Activated B cell treated with CpG ODN at 0.5 μM for 24 hours (primary cell): ENCODE measurements around the gene TGFB2. TPM values are rescaled to one million over a fixed set of nuclear protein-coding genes. Genes with fewer than 3 reads are reported as not detected.

Experiments
- ATAC-seq: fragments of 200-7000 bp; cut with Tn5 transposase; one replicate; pipeline ENCODE4 v1.10.0; 2021; ENCODE audit warnings: low read depth, mild to moderate bottlenecking, moderate library complexity
- CTCF ChIA-PET: fragments of 350-600 bp; sonication (Branson Sonifier 250); formaldehyde crosslinking; loops from one replicate; lab custom pipeline; 2021; ENCODE audit warnings: antibody characterized with exemption; lab: Charles Lee
- POLR2A ChIA-PET: fragments of 350-600 bp; sonication (Branson Sonifier 250); formaldehyde crosslinking; loops from one replicate; lab custom pipeline; 2021; ENCODE audit warnings: antibody characterized with exemption; lab: Charles Lee
- DNase-seq: peaks from one replicate; pipeline ENCODE4 v3.0.0; 2022
- H3K27ac Mint-ChIP-seq: one replicate; pipeline ENCODE4 v1.8.0; 2020; ENCODE audit warnings: mixed read lengths
- H3K27me3 Mint-ChIP-seq: one replicate; pipeline ENCODE4 v1.8.0; 2021; ENCODE audit warnings: mixed read lengths
- H3K36me3 Mint-ChIP-seq: one replicate; pipeline ENCODE4 v1.8.0; 2021; ENCODE audit warnings: low read depth, mixed read lengths
- H3K4me1 Mint-ChIP-seq: one replicate; pipeline ENCODE4 v1.8.0; 2021; ENCODE audit warnings: mixed read lengths
- H3K4me3 Mint-ChIP-seq: one replicate; pipeline ENCODE4 v1.8.0; 2020; ENCODE audit warnings: mild to moderate bottlenecking, mixed read lengths
- H3K9me3 Mint-ChIP-seq: one replicate; pipeline ENCODE4 v1.8.0; 2020; ENCODE audit warnings: mixed read lengths
- CTCF ChIP-seq: fragments of 200-600 bp; IDR thresholded peaks from one replicate; pipeline ENCODE4 v1.8.0; 2022; ENCODE audit warnings: antibody characterized with exemption, mild to moderate bottlenecking
- intact Hi-C: fragments of 100-400 bp; cut with micrococcal nuclease; formaldehyde crosslinking; loops from one replicate; pipeline ENCODE4 v1.15.1; 2024
- total RNA-seq: library from RNA; stranded (reverse); gene quantifications from 2 replicates; pipeline ENCODE4 v1.2.3, GENCODE V29; 2022

TGFB2 gene
- total RNA-seq, 1 donor from 2014 or later = 1.6 TPM

- H3K36me3 Mint-ChIP-seq = peaks cover 10% of the 10 kb centered on the region
- no peak overlapping the region for H3K27ac Mint-ChIP-seq
- DNase-seq = no peak
- H3K4me1 Mint-ChIP-seq = no peaks in the 10 kb centered on the region
- no peaks in the 10 kb centered on the region for H3K9me3 Mint-ChIP-seq
- TF ChIP-seq CTCF = no peak
- ChIA-PET POLR2A (no interaction called here), CTCF (no interaction called here)
- no peak overlapping the region for H3K4me3 Mint-ChIP-seq
- no peak for ATAC-seq
- intact Hi-C loops = no loop called here
- no peaks in the 10 kb centered on the region for H3K27me3 Mint-ChIP-seq
These were observed 86.3 kb downstream of the TGFB2 start for GRCh38 chr1:218431476-218431875.

DNA sequence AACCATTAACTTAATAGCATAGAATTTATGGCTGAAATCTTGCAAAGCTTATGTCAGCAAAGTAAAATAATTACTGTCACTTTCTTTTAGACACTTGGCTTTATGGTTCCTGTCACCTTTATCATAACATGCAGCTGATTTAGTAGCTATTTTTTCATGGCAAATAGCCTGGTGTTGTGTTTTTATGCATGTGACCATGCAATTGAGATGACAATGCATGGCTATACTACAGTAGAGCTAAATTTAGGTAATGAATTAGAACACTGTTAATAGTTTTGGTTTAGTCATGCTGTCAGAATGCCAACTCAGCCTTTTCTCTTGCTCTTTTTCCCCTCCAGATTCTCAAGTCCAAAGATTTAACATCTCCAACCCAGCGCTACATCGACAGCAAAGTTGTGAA is 88.6 kb downstream of the TGFB2 start:
- ChIA-PET POLR2A (no interaction called here), CTCF (no interaction called here)
- peaks cover 16% of the 10 kb centered on the region for H3K36me3 Mint-ChIP-seq
- no peaks in the 10 kb centered on the region for H3K27me3 Mint-ChIP-seq
- H3K27ac Mint-ChIP-seq = no peak overlapping the region
- TF ChIP-seq CTCF = no peak
- H3K4me3 Mint-ChIP-seq = no peak overlapping the region
- ATAC-seq (no peak), DNase-seq (no peak)
- no peaks in the 10 kb centered on the region for H3K4me1 Mint-ChIP-seq
- intact Hi-C loops = no loop called here
- H3K9me3 Mint-ChIP-seq = no peaks in the 10 kb centered on the region

GRCh38 chr1:218435528-218435927 is 90.4 kb downstream of the TGFB2 start:
- ATAC-seq (no peak), DNase-seq (no peak)
- TF ChIP-seq CTCF = no peak
- Mint-ChIP-seq H3K4me3 (no peak overlapping the region), H3K27me3 (no peaks in the 10 kb centered on the region), H3K27ac (no peak overlapping the region), H3K4me1 (no peaks in the 10 kb centered on the region), H3K9me3 (no peaks in the 10 kb centered on the region), H3K36me3 (peaks cover 16% of the 10 kb centered on the region)
- intact Hi-C loops = no loop called here
- ChIA-PET POLR2A (no interaction called here), CTCF (no interaction called here)

- intact Hi-C loops = no loop called here
- H3K4me3 Mint-ChIP-seq = no peak overlapping the region
- no peak overlapping the region for H3K27ac Mint-ChIP-seq
- H3K36me3 Mint-ChIP-seq = peaks cover 16% of the 10 kb centered on the region
- ChIA-PET POLR2A (no interaction called here), CTCF (no interaction called here)
- H3K9me3 Mint-ChIP-seq = no peaks in the 10 kb centered on the region
- ATAC-seq = no peak
- no peaks in the 10 kb centered on the region for H3K27me3 Mint-ChIP-seq
- DNase-seq = no peak
- H3K4me1 Mint-ChIP-seq = no peaks in the 10 kb centered on the region
- TF ChIP-seq CTCF = no peak
These were observed 91.2 kb downstream of the TGFB2 start for GRCh38 chr1:218436346-218436745.

GRCh38 chr1:218436997-218437396 is 91.9 kb downstream of the TGFB2 start:
- no peaks in the 10 kb centered on the region for H3K27me3 Mint-ChIP-seq
- no peaks in the 10 kb centered on the region for H3K9me3 Mint-ChIP-seq
- DNase-seq = no peak
- no peaks in the 10 kb centered on the region for H3K4me1 Mint-ChIP-seq
- ChIA-PET CTCF (no interaction called here), POLR2A (no interaction called here)
- no peak overlapping the region for H3K27ac Mint-ChIP-seq
- no peak for TF ChIP-seq CTCF
- H3K4me3 Mint-ChIP-seq = no peak overlapping the region
- no peak for ATAC-seq
- intact Hi-C loops = no loop called here
- H3K36me3 Mint-ChIP-seq = peaks cover 16% of the 10 kb centered on the region
